Prostate gland (tissue), 2 donors: ENCODE measurements around the gene FHIT.

Experiments
- POLR2A ChIP-seq: fragments of 450-650 bp; IDR thresholded peaks from one replicate; pipeline ENCODE4 v1.6.1; 2016; ENCODE audit warnings: antibody characterized with exemption, mild to moderate bottlenecking
- TF ChIP-seq, protein P1 (sequence below), 4 experiments: fragments of 200-600 bp in 2 of 4; fragments of 450-650 bp in 2 of 4; sonication (generic) in 2 of 4; IDR thresholded peaks; 1 replicate in 3 of 4; 2 replicates in 1 of 4; pipeline ENCODE4 v1.5.1; 2016 to 2019; ENCODE audit warnings: antibody characterized with exemption in 4 of 4, mild to moderate bottlenecking in 2 of 4, moderate library complexity in 2 of 4

DNA sequence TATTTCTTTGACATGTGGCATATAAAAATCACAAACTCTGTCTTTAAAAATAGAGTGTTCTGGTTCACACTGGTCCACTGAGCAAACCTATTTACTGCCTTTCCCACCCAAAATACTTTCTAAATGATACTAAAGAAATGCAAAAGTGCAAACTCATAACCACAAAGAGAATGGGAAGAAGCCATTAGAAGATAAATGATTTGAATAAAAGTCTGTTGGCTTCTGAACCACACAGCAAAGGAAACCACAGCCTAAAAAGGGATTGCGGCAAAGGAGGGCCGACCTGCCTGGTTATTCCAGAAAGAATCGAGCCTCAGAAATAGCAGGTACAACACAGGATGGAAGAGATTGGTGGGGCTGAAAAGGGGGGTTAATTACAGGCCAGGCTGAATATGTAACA lies 599.5 kb downstream of the FHIT start:
- TF ChIP-seq, protein P1, sequence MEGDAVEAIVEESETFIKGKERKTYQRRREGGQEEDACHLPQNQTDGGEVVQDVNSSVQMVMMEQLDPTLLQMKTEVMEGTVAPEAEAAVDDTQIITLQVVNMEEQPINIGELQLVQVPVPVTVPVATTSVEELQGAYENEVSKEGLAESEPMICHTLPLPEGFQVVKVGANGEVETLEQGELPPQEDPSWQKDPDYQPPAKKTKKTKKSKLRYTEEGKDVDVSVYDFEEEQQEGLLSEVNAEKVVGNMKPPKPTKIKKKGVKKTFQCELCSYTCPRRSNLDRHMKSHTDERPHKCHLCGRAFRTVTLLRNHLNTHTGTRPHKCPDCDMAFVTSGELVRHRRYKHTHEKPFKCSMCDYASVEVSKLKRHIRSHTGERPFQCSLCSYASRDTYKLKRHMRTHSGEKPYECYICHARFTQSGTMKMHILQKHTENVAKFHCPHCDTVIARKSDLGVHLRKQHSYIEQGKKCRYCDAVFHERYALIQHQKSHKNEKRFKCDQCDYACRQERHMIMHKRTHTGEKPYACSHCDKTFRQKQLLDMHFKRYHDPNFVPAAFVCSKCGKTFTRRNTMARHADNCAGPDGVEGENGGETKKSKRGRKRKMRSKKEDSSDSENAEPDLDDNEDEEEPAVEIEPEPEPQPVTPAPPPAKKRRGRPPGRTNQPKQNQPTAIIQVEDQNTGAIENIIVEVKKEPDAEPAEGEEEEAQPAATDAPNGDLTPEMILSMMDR (IDR thresholded peaks at IDR 0.05), result no peak
- no peak for TF ChIP-seq POLR2A
